GM12892 (cell line): ENCODE measurements around the gene TRIM60. TPM values are rescaled to one million over a fixed set of nuclear protein-coding genes. Genes with fewer than 3 reads are reported as not detected.
"Not testable (repeated sequence)": the region's sequence is repeated elsewhere in the genome, so short reads cannot be mapped to it uniquely, and the experiment has no call there.

Experiments used
- DNase-seq: peaks from one replicate; pipeline ENCODE4 v3.0.0; 2011; ENCODE audit not compliant: insufficient read length
- FAIRE-seq: peaks from 2 replicates; lab custom pipeline; 2011; peaks lifted over from hg19 to GRCh38; lab: Jason Lieb, UNC
- POLR2A ChIP-seq: IDR thresholded peaks from 2 replicates; pipeline ENCODE4 v1.6.1; 2011; ENCODE audit warnings: low read depth, low read length, control low read depth
- POLR2AphosphoS5 ChIP-seq: IDR thresholded peaks from 2 replicates; pipeline ENCODE4 v1.6.1; 2011; ENCODE audit warnings: low read depth, low read length, control low read depth
- TAF1 ChIP-seq: IDR thresholded peaks from 2 replicates; pipeline ENCODE4 v1.6.1; 2011; ENCODE audit warnings: low read depth, mild to moderate bottlenecking, control low read depth, low read length, borderline replicate concordance
- polyA plus RNA-seq: library from polyadenylated mRNA; unstranded; fragments of >200 nt; gene quantifications from one replicate; pipeline ENCODE4 v1.2.1, GENCODE V29; 2012; ENCODE audit warnings: missing spikeins, inconsistent platforms; ENCODE audit not compliant: missing spikeins

TRIM60 gene
- polyA plus RNA-seq = not detected

- FAIRE-seq (no peak), DNase-seq (no peak)
- TF ChIP-seq POLR2AphosphoS5 = no peak
- TF ChIP-seq TAF1 = no peak
- TF ChIP-seq POLR2A = no peak
These were observed at the start of gene TRIM60 for GRCh38 chr4:165031436-165032211. Gene TRIM60, plus strand, starts transcription at chr4:165031999. Its CDS starts 8,074 bp downstream, at chr4:165040073.

DNA sequence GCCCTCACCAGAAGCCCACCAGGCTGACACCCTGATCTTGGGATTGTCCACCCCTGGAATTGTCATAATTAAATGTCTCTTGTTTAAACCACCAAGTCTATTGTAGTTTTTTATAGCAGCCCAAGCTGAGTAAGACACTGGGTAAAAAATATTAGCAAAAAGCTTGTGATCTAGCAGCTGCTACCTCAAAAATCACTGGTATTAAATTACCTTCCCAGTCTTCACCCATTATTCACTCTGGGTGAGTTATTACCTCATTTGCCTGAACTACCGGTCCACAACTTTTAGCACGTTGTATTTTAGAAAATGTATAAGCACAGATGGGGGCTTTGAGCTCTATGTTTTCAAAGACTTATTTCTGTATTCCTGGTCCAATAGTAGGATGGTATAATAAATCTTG lies 42.3 kb upstream of the TRIM60 start:
- FAIRE-seq (no peak), DNase-seq (no peak)
- TF ChIP-seq POLR2A = no peak
- TF ChIP-seq TAF1 = no peak
- TF ChIP-seq POLR2AphosphoS5 = no peak

GRCh38 chr4:164990786-164991185 lies 41.0 kb upstream of the TRIM60 start:
- not testable (repeated sequence) for FAIRE-seq, DNase-seq

DNA sequence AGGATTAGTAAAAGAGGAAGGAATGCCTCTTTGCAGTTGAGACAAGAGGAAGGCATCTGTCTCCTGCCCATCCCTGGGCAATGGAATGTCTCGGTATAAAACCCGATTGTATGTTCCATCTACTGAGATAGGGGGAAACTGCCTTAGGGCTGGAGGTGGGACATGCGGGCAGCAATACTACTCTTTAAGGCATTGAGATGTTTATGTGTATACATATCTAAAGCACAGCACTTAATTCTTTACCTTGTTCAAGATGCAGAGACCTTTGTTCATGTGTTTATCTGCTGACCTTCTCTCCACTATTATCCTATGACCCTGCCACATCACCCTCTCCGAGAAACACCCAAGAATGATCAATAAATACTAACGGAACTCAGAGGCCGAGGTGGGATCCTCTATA lies 35.7 kb upstream of the TRIM60 start:
- DNase-seq, FAIRE-seq: not testable (repeated sequence)

DNA sequence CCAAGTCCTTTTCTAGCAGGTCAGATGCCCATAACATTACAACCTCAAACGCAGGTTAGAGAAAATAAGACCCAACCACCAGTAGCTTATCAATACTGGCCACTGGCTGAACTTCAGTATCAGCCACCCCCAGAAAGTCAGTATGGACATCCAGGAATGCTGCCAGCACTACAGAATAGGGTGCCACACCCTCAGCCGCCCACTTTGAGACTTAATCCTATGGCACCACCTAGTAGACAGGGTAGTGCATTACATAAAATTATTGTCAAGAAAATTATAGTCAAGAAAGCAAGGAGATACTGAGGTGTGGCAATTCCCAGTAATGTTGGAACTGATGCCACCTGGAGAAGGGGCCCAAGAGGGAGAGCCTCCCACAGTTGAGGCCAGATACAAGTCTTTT lies 34.5 kb upstream of the TRIM60 start:
- FAIRE-seq = no peak
- no peak for TF ChIP-seq POLR2A
- TF ChIP-seq TAF1 = no peak
- no peak for TF ChIP-seq POLR2AphosphoS5

GRCh38 chr4:164997941-164998340 lies 33.9 kb upstream of the TRIM60 start:
- no peak for TF ChIP-seq POLR2A
- TF ChIP-seq TAF1 = no peak
- TF ChIP-seq POLR2AphosphoS5 = no peak
- no peak for FAIRE-seq
- DNase-seq = no peak

More for the DNA sequence above, 34.5 kb upstream of the TRIM60 start:
- no peak for DNase-seq

DNA sequence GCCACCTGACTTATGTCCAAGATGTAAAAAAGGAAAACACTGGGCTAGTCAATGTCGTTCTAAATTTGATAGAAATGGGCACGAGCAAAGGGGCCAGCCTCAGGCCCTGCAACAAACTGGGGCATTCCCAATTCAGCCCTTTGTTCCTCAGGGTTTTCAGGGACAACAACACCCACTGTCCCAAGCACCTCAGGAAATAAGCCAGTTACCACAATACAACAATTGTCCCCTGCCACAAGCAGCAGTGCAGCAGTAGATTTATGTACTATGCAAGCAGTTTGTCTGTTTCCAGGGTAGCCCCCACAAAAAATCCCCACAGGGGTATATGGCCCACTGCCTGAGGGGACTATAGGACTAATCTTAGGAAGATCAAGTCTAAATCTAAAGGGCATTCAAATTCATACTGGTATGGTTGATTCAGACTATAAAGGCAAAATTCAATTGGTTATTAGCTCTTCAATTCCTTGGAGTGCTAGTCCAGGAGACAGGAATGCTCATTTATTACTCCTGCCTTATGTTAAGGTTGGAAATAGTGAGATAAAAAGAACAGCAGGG lies 33.2 kb upstream of the TRIM60 start:
- FAIRE-seq, DNase-seq: not testable (repeated sequence)

GRCh38 chr4:165001957-165002356 lies 29.8 kb upstream of the TRIM60 start:
- FAIRE-seq, DNase-seq: not testable (repeated sequence)

- TF ChIP-seq TAF1 (no peak), POLR2A (no peak), POLR2AphosphoS5 (no peak)
- DNase-seq (no peak), FAIRE-seq (no peak)
These were observed 26.4 kb upstream of the TRIM60 start for GRCh38 chr4:165005352-165005925.

DNA sequence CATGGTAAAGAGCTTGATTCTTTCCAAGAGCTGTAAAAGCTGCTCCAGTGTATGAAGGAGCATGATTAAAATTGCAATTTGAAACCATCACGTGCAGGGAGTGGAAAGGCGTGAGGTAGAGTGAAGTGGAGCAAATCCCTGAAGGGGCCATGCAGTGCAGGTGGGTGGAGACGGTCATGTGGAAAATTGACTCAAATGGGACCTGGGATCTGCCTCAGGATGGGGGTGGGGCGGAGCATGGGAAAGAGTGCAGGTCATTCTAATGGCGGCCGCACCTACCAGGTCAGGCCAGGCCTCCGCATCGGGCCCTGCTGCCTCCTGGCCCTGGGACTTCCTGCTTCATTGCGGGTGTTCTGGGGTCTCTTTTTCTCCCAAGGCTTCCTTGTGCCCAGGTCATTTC lies 25.3 kb upstream of the TRIM60 start:
- FAIRE-seq (no peak), DNase-seq (no peak)
- no peak for TF ChIP-seq POLR2A

- FAIRE-seq (no peak), DNase-seq (no peak)
- TF ChIP-seq TAF1 (no peak), POLR2A (no peak), POLR2AphosphoS5 (no peak)
These were observed 24.9 kb upstream of the TRIM60 start for GRCh38 chr4:165006886-165007285.

- DNase-seq (no peak), FAIRE-seq (peak; percentile 21)
- TF ChIP-seq POLR2A (no peak), POLR2AphosphoS5 (no peak), TAF1 (no peak)
These were observed 22.1 kb upstream of the TRIM60 start for GRCh38 chr4:165009493-165010227.
